ENCODE results near the gene RNF123. TPM values are rescaled to one million over a fixed set of nuclear protein-coding genes. Genes with fewer than 3 reads are reported as not detected.

RNF123 gene
- total RNA-seq, 6 experiments from 2014 or later: 35.3 to 44.2 (median 39.8) TPM

DNA sequence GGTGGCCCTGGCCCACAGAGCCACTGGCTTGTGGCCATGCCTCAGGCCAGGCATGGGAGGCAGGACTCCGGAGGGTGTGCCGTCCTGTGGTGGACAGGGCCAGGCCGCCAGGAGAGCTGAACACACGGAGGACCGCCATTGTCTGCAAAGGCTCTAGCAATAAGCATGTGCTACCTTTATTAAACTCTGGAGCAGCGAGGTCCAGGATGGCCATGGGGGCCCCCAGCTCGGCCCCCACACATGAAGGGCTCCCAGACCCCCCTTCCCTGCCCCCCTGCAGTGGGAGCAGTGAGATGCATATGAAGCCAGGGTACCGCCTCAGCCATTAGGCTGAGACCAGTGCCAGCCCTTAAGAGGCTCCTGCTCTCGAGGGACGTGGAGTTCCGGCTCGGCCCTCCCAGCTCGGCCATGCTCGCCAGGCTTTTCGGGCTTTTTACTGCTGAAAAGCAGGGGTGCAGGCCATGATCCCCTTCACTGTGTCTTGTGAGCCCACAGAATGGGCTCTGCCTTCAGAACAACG, 27.4 kb downstream of the RNF123 start:
- Mint-ChIP-seq H3K9me3 (peaks cover 5% of the 10 kb centered on the region; the same call in 1 of the 2 replicates), H3K27ac (no peak overlapping the region), H3K4me1 (ENCODE audit: low read depth) (peaks cover 17% of the 10 kb centered on the region), H3K27me3 (ENCODE audit: insufficient read depth) (peaks cover 19% of the 10 kb centered on the region), H3K36me3 (ENCODE audit: low read depth) (peaks cover 25% of the 10 kb centered on the region), H3K4me3 (no peak overlapping the region)
- TF ChIP-seq, protein P1, sequence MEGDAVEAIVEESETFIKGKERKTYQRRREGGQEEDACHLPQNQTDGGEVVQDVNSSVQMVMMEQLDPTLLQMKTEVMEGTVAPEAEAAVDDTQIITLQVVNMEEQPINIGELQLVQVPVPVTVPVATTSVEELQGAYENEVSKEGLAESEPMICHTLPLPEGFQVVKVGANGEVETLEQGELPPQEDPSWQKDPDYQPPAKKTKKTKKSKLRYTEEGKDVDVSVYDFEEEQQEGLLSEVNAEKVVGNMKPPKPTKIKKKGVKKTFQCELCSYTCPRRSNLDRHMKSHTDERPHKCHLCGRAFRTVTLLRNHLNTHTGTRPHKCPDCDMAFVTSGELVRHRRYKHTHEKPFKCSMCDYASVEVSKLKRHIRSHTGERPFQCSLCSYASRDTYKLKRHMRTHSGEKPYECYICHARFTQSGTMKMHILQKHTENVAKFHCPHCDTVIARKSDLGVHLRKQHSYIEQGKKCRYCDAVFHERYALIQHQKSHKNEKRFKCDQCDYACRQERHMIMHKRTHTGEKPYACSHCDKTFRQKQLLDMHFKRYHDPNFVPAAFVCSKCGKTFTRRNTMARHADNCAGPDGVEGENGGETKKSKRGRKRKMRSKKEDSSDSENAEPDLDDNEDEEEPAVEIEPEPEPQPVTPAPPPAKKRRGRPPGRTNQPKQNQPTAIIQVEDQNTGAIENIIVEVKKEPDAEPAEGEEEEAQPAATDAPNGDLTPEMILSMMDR (IDR thresholded peaks at IDR 0.05): no peak
- no peak for DNase-seq

DNA sequence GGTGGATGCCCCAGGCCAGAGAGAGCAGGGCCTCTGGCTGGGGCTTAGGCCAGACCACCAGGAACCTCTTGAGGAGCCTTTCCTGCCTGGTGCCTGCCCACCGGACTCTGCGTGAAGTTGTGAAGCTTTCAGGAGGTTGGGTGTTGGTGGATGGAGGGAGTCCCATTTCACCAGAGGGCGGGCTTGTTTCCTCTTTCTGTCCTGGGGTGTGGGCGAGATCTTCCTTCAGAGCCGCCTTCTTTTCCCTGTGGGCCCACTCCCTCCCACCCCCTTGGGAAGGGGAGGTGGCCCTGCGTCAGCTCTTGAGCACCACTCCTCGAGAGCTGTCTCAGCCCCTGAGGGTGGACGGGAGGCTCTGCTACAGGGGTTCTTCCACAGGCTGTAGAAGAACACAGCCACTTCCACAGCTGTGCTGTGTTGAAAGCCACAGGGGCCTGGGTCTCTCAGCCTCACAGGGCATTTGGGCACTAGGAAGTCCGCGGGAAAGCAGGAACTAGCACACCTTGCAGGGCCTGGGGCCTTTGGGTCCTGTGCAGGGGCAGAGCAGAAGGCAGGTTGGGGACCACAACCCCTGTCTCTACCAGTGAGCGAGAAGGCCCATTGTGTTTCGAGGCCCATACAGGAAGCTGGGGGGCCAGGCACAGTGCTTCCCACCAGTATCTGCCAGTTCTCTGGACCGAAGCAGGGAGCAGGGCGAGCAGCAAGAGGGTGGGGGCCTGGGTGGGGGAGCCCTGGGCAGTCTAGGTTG, 28.0 kb downstream of the RNF123 start:
- H3K9me3 Mint-ChIP-seq: peaks cover 5% of the 10 kb centered on the region; the same call in 1 of the 2 replicates
- peaks cover 26% of the 10 kb centered on the region for H3K36me3 Mint-ChIP-seq (ENCODE audit: low read depth)
- H3K4me3 Mint-ChIP-seq: no peak overlapping the region
- DNase-seq: no peak
- peaks cover 18% of the 10 kb centered on the region for H3K4me1 Mint-ChIP-seq (ENCODE audit: low read depth)
- peaks cover 19% of the 10 kb centered on the region for H3K27me3 Mint-ChIP-seq (ENCODE audit: insufficient read depth)
- no peak overlapping the region for H3K27ac Mint-ChIP-seq
- TF ChIP-seq, protein P1 (IDR thresholded peaks at IDR 0.05): no peak

DNA sequence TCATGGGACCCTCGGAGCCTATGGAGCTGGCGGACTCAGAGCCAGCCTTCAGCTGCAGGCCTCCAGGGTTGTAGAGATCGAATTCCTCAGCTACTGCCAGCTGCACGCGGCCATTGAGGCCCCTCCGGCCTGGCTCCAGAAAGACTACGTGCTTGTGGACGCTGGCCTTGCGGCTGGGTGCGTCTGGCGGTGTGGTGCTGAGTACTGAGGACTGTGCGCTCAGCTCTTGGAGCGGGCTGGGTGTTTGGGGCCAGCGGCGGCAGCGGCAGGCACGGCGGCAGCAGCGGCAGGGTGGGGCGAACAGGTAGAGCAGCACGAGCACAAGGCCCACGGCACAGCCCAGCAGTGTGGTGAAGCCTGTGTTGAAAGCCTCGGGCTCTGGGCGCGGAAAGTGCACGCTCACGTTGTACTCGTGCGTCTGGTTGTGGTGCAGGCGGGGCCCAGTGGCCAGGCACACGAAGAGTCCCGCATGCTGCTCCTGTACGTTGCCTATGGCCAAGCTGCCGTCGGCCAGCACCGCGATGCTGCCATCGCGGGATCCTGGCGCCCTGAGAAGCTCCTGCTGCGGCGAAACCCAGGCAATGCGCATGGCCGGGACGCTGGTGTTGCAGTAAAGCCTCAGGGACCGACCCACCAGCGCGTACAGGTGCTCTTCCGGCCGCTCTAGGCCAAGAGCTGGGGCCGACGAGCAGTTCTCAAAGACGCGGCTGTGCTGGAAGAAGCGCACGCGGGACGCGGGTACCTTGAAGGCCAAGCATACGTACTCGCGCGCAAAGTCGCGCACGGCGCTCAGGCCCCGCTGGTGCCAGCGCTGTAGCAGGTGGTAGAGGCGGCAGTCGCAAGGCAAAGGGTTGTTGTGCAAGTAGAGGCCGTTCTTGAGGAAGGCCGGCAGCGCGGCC, 28.9 kb downstream of the RNF123 start:
- Mint-ChIP-seq H3K36me3 (ENCODE audit: low read depth) (peaks cover 32% of the 10 kb centered on the region), H3K27ac (no peak overlapping the region; the same call in 1 of the 2 replicates), H3K4me3 (peak overlapping the region; percentile 74; the same call in 1 of the 2 replicates), H3K9me3 (peaks cover 5% of the 10 kb centered on the region; the same call in 1 of the 2 replicates), H3K4me1 (ENCODE audit: low read depth) (peaks cover 26% of the 10 kb centered on the region), H3K27me3 (ENCODE audit: insufficient read depth) (peaks cover 21% of the 10 kb centered on the region)
- TF ChIP-seq, protein P1 (IDR thresholded peaks at IDR 0.05): no peak
- DNase-seq: no peak

- peaks cover 35% of the 10 kb centered on the region for H3K36me3 Mint-ChIP-seq (ENCODE audit: low read depth)
- H3K27ac Mint-ChIP-seq: no peak overlapping the region; the same call in 1 of the 2 replicates
- H3K4me1 Mint-ChIP-seq (ENCODE audit: low read depth): peaks cover 27% of the 10 kb centered on the region
- DNase-seq: no peak
- H3K27me3 Mint-ChIP-seq (ENCODE audit: insufficient read depth): peaks cover 27% of the 10 kb centered on the region
- TF ChIP-seq, protein P1 (IDR thresholded peaks at IDR 0.05): no peak
- peaks cover 5% of the 10 kb centered on the region; the same call in 1 of the 2 replicates for H3K9me3 Mint-ChIP-seq
- H3K4me3 Mint-ChIP-seq: peak overlapping the region; percentile 74
Observed at GRCh38 chr3:49718858-49719213, 29.5 kb downstream of the RNF123 start.

GRCh38 chr3:49719214-49719884, 30.0 kb downstream of the RNF123 start, which contains the start of gene AMIGO3:
TSS of gene AMIGO3 (minus strand) at chr3:49719684. CDS start at chr3:49719465, 219 bp downstream.
- TF ChIP-seq, protein P1 (IDR thresholded peaks at IDR 0.05): peak; percentile 73
- DNase-seq: peak; percentile 78
- Mint-ChIP-seq H3K4me3 (peak within 1 kb of the TSS; percentile 74), H3K27me3 (ENCODE audit: insufficient read depth) (peaks cover 25% of the 10 kb centered on the region), H3K27ac (peak within 1 kb of the TSS; percentile 69), H3K36me3 (ENCODE audit: low read depth) (peaks cover 35% of the 10 kb centered on the region), H3K9me3 (peaks cover 5% of the 10 kb centered on the region; the same call in 1 of the 2 replicates), H3K4me1 (ENCODE audit: low read depth) (peaks cover 30% of the 10 kb centered on the region)
